K562 (cell line): ENCODE results near the gene BSN. TPM values are rescaled to one million over a fixed set of nuclear protein-coding genes. Genes with fewer than 3 reads are reported as not detected.

Experiments used
- ATAC-seq: fragments of 200-7000 bp; cut with Tn5 transposase; 3 replicates; pipeline ENCODE4 v1.9.1; 2020; ENCODE audit warnings: moderate library complexity
- BruUV-seq: library from RNA; stranded (reverse); fragments of 400-500 nt; replicated peaks from 2 replicates; lab custom pipeline; 2021; lab: Mats Ljungman, UMichigan
- CTCF ChIA-PET: fragments of 300-600 bp; formaldehyde crosslinking; extraction: SDS; loops from one replicate; lab custom pipeline; 2021; ENCODE audit warnings: low intra/inter-chr PET ratio; lab: Yijun Ruan, JAX
- POLR2A ChIA-PET: fragments of 300-600, 350-650 bp; sonication (Branson Sonifier 250); formaldehyde crosslinking; extraction: SDS; loops from one replicate; lab custom pipeline; 2021; ENCODE audit warnings: antibody characterized with exemption, inconsistent platforms; lab: Yijun Ruan, JAX
- DNase-seq, 4 experiments: peaks; one replicate each; pipeline versions ENCODE4 v3.0.0 to v3.0.0-alpha.2; 2011 to 2018; ENCODE audit warnings: low spot score in 3 of 4, mixed read lengths in 3 of 4; ENCODE audit errors: extremely low read depth in 1 of 4
- FAIRE-seq: peaks from 2 replicates; lab custom pipeline; 2011; peaks lifted over from hg19 to GRCh38; lab: Jason Lieb, UNC
- H2AFZ ChIP-seq: 2 replicates; pipeline ENCODE4 v1.6.0; 2011; ENCODE audit warnings: low read depth, low read length, control low read depth, inconsistent platforms
- H3K27ac ChIP-seq: fragments of 200-600 bp; 3 replicates; pipeline ENCODE4 v1.8.0; 2011; ENCODE audit warnings: low read depth, mild to moderate bottlenecking, control low read depth, inconsistent platforms, low read length, moderate library complexity, mixed read lengths; ENCODE audit errors: extremely low read depth
- H3K27me3 ChIP-seq, 2 experiments: fragments of 300-600 bp in 1 of 2; 2 replicates in 1 of 2; 3 replicates in 1 of 2; pipeline versions ENCODE4 v1.6.0 to v1.8.0; 2011; ENCODE audit warnings: inconsistent platforms in 2 of 2, low read length in 2 of 2, mild to moderate bottlenecking in 1 of 2, mixed read lengths in 1 of 2, moderate library complexity in 1 of 2; ENCODE audit not compliant: control insufficient read depth in 2 of 2, insufficient read depth in 2 of 2
- H3K36me3 ChIP-seq: fragments of 300-600 bp; 3 replicates; pipeline ENCODE4 v1.8.0; 2011; ENCODE audit warnings: mild to moderate bottlenecking, low read length, inconsistent platforms; ENCODE audit not compliant: control insufficient read depth, insufficient read depth
- H3K4me1 ChIP-seq, 2 experiments: fragments of 200-600 bp in 1 of 2; replicated peaks in 1 of 2; 2 replicates in 1 of 2; 3 replicates in 1 of 2; pipeline versions ENCODE4 v1.5.1 to v1.8.0; 2011; ENCODE audit warnings: inconsistent platforms in 2 of 2, low read length in 2 of 2, mild to moderate bottlenecking in 1 of 2, mixed read lengths in 1 of 2, moderate library complexity in 1 of 2; ENCODE audit not compliant: control insufficient read depth in 2 of 2, insufficient read depth in 2 of 2
- H3K4me2 ChIP-seq: 2 replicates; pipeline ENCODE4 v1.6.1; 2011; ENCODE audit warnings: low read length, control low read depth, inconsistent platforms, mixed read lengths; ENCODE audit not compliant: insufficient read depth
- H3K4me3 ChIP-seq: fragments of 200-600 bp; sonication (generic), shearing (Covaris generic); 2 replicates; pipeline ENCODE4 v1.5.1; 2016; ENCODE audit warnings: control low read depth, inconsistent platforms
- H3K79me2 ChIP-seq: fragments of 200-600 bp; 3 replicates; pipeline ENCODE4 v1.8.0; 2011; ENCODE audit warnings: low read length, inconsistent platforms; ENCODE audit not compliant: control insufficient read depth, insufficient read depth
- H3K9ac ChIP-seq, 2 experiments: 2 replicates each; pipeline versions ENCODE4 v1.6.0 to v1.6.1; 2011; ENCODE audit warnings: low read depth in 2 of 2, low read length in 2 of 2, control low read depth in 1 of 2, inconsistent platforms in 1 of 2, mild to moderate bottlenecking in 1 of 2, mixed read lengths in 1 of 2; ENCODE audit not compliant: insufficient read depth in 1 of 2
- H3K9me1 ChIP-seq: one replicate; pipeline ENCODE4 v1.6.0; 2011; ENCODE audit warnings: inconsistent platforms, mild to moderate bottlenecking, low read length, moderate library complexity; ENCODE audit not compliant: control insufficient read depth, insufficient read depth
- H3K9me3 ChIP-seq: replicated peaks from 2 replicates; pipeline ENCODE4 v1.5.1; 2011; ENCODE audit warnings: low read depth, low read length, inconsistent platforms; ENCODE audit not compliant: control insufficient read depth, insufficient read depth
- H4K20me1 ChIP-seq: replicated peaks from 2 replicates; pipeline ENCODE4 v1.6.1; 2011; ENCODE audit warnings: low read length, inconsistent platforms, mixed read lengths; ENCODE audit not compliant: control insufficient read depth, insufficient read depth
- GATAD2B ChIP-seq: fragments of 450-650 bp; IDR thresholded peaks from 2 replicates; pipeline ENCODE4 v1.6.1; 2017; ENCODE audit warnings: mild to moderate bottlenecking, borderline replicate concordance
- HMG20A ChIP-seq: fragments of 450-650 bp; formaldehyde crosslinking; conservative IDR thresholded peaks from 2 replicates; pipeline ENCODE4 v1.4.0; 2020; ENCODE audit warnings: mild to moderate bottlenecking, mixed read lengths
- KLF10 ChIP-seq: fragments of 250-450 bp; sonication (Bioruptor Pico); IDR thresholded peaks from 2 replicates; pipeline ENCODE4 v1.6.1; 2021; ENCODE audit warnings: matching md5 sums
- ZNF324 ChIP-seq: fragments of 250-450 bp; sonication (Bioruptor Pico); IDR thresholded peaks from 2 replicates; pipeline ENCODE4 v1.4.0; 2020; ENCODE audit warnings: mild to moderate bottlenecking
- ZNF644 ChIP-seq: fragments of 200-800 bp; sonication (Bioruptor generic); IDR thresholded peaks from 2 replicates; pipeline ENCODE4 v1.6.1; 2016; ENCODE audit warnings: low read depth, missing genetic modification characterization, missing compliant biosample characterization
- WGBS: fragments of 100-300 bp; shearing (Covaris generic); methylation state at CpG from one replicate; pipeline ENCODE4 v1.1.6; 2016; ENCODE audit warnings: low coverage, mixed read lengths; ENCODE audit not compliant: insufficient coverage; ENCODE audit errors: missing lambda C conversion rate; 5-methylcytosine and 5-hydroxymethylcytosine counted together
- in situ Hi-C: fragments of 300-500 bp; cut with MboI; formaldehyde crosslinking; loops from 4 replicates; pipeline ENCODE4 v1.15.0; 2018; ENCODE audit warnings: inconsistent platforms, mixed read lengths
- intact Hi-C: fragments of 100-400 bp; cut with micrococcal nuclease; formaldehyde crosslinking; loops from 2 replicates; pipeline ENCODE4 v1.14.2; 2022
- polyA plus RNA-seq, 8 experiments: library from polyadenylated mRNA; depleted of rRNA in 4 of 8; stranded (reverse) in 5 of 8; unstranded in 3 of 8; fragments of >200 nt; fragmentation: Nextera tagmentation in 2 of 8; fragmentation: Illumina TruSeq in 1 of 8; extraction: Ambion mirVana in 2 of 8; extraction: Trizol in 1 of 8; gene quantifications; 2 replicates each; pipeline versions ENCODE4 v1.2.1 to v1.2.3, GENCODE V29; 2011 to 2014; ENCODE audit warnings: inconsistent platforms in 1 of 8, missing spikeins in 1 of 8
- total RNA-seq, 7 experiments: library from RNA; depleted of rRNA in 6 of 7; stranded (reverse); fragments of >200 nt in 6 of 7; fragmentation: Illumina TruSeq in 2 of 7; extraction: Trizol in 2 of 7; gene quantifications; 2 replicates each; pipeline versions ENCODE4 v1.2.1 to v1.2.3, GENCODE V29; 2011 to 2021; ENCODE audit warnings: low replicate concordance in 1 of 7
- TF ChIP-seq, protein P1 (sequence below): fragments of 200-800 bp; sonication (Bioruptor generic); IDR thresholded peaks from 2 replicates; pipeline ENCODE4 v1.6.1; 2017; ENCODE audit warnings: missing genetic modification characterization, missing compliant biosample characterization
- TF ChIP-seq, protein P2 (sequence below): fragments of 450-650 bp; formaldehyde crosslinking; IDR thresholded peaks from 2 replicates; pipeline ENCODE4 v1.4.0; 2020; ENCODE audit warnings: mild to moderate bottlenecking, moderate library complexity

The BSN gene
- total and polyA plus RNA-seq, 9 of the 15 experiments (the other 6 are each of a cell fraction or from before 2014, with no cell fraction given), result 0.03 to 1.5 (median 0.29) TPM

DNA sequence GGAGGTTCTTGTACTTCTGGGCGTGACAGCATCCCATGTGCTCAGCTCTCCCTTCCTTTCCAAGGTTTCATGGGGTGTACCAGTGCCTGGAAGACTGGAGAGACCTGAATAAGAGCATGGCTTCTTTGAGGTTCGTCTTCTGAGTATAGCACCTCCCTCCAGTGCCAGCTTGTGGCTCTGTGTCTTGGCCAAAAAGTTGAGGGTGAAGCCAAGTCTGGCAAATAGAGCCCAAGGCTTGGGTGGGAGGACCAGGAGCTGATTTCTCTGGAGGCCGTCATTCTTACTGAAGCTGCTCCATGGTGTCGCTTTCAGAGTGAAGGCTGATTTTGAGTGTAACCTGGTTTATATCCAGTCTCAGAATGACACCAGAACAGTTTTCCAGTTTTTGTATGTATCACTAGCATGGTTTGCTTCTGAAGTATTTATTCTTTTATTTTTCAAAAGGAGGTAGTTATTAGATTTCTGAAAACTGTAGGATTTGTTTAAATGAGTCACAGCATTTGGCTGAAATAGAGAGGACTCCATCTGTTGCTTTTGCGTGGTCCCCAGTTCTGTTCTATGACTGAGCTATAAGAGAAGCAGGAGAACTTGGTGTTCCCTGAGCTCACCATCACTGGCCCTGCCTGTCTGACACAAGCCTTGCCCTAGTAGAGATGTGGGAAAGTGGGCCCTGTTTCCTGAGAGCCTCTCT lies 47.2 kb downstream of the BSN start:
- Histone ChIP-seq H3K27me3 (no peaks in the 10 kb centered on the region), H3K27ac (no peak overlapping the region), H3K4me1 (peaks cover 0 to 3% of the 10 kb centered on the region in 2 experiments; a peak in 1 of 5 replicates), H3K9me1 (peaks cover 2% of the 10 kb centered on the region), H3K9ac (no peak overlapping the region), H2AFZ (no peak overlapping the region), H3K9me3 (no peaks in the 10 kb centered on the region), H3K4me2 (no peak overlapping the region), H4K20me1 (no peaks in the 10 kb centered on the region), H3K79me2 (no peaks in the 10 kb centered on the region), H3K4me3 (no peak overlapping the region), H3K36me3 (no peaks in the 10 kb centered on the region)
- DNase-seq (no peak), ATAC-seq (no peak), FAIRE-seq (no peak)
- POLR2A ChIA-PET, result interaction anchor here (0.6 to 1.3 kb wide), 4 partner anchors 13 to 47 kb away, joined by 3 to 4 read pairs (median 4); no protein-coding TSS in a partner anchor
- intact Hi-C loops (no loop called here), in situ Hi-C loops (no loop called here)
- no TSS peak for BruUV-seq
- CTCF ChIA-PET, result no interaction called here
- 30% methylated on average over 4 of the region's 5 CpGs for WGBS
- TF ChIP-seq, protein P1, sequence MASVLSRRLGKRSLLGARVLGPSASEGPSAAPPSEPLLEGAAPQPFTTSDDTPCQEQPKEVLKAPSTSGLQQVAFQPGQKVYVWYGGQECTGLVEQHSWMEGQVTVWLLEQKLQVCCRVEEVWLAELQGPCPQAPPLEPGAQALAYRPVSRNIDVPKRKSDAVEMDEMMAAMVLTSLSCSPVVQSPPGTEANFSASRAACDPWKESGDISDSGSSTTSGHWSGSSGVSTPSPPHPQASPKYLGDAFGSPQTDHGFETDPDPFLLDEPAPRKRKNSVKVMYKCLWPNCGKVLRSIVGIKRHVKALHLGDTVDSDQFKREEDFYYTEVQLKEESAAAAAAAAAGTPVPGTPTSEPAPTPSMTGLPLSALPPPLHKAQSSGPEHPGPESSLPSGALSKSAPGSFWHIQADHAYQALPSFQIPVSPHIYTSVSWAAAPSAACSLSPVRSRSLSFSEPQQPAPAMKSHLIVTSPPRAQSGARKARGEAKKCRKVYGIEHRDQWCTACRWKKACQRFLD (CRISPR knock-in tag), result no peak
- TF ChIP-seq, protein P2, sequence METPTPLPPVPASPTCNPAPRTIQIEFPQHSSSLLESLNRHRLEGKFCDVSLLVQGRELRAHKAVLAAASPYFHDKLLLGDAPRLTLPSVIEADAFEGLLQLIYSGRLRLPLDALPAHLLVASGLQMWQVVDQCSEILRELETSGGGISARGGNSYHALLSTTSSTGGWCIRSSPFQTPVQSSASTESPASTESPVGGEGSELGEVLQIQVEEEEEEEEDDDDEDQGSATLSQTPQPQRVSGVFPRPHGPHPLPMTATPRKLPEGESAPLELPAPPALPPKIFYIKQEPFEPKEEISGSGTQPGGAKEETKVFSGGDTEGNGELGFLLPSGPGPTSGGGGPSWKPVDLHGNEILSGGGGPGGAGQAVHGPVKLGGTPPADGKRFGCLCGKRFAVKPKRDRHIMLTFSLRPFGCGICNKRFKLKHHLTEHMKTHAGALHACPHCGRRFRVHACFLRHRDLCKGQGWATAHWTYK, result no peak
- TF ChIP-seq GATAD2B, result no peak
- TF ChIP-seq ZNF644, result no peak
- no peak for TF ChIP-seq HMG20A (CRISPR knock-in tag)
- no peak for TF ChIP-seq ZNF324 (CRISPR knock-in tag)
- TF ChIP-seq KLF10 (CRISPR knock-in tag), result no peak
